ENCODE results near the gene PARD3.

PARD3 gene

GRCh38 chr10:34633374-34633773 lies 181.7 kb downstream of the PARD3 start:
- Histone ChIP-seq H3K4me3 (ENCODE audit: insufficient read depth, low read length, poor library complexity, severe bottlenecking) (no peak overlapping the region), H3K79me2 (ENCODE audit: insufficient read depth, low read length) (no peaks in the 10 kb centered on the region), H3K36me3 (ENCODE audit: low read length) (no peaks in the 10 kb centered on the region), H3K9me3 (ENCODE audit: insufficient read depth, low read length) (no peaks in the 10 kb centered on the region), H3F3A (ENCODE audit: insufficient read depth) (no peaks in the 10 kb centered on the region), H3K9me2 (replicated peaks; ENCODE audit: insufficient read depth, low read length) (no peaks in the 10 kb centered on the region), H4K20me1 (ENCODE audit: low read depth, low read length) (no peaks in the 10 kb centered on the region), H3K27ac (ENCODE audit: low read depth, low read length) (no peak overlapping the region), H2AFZ (ENCODE audit: low read depth, low read length, severe bottlenecking) (no peak overlapping the region), H3K9ac (ENCODE audit: low read length) (no peak overlapping the region), H3K4me2 (ENCODE audit: low read depth, low read length, poor library complexity, severe bottlenecking) (no peak overlapping the region), H3K27me3 (ENCODE audit: low read length) (no peaks in the 10 kb centered on the region)
- TF ChIP-seq CTCF (IDR thresholded peaks at IDR 0.05; ENCODE audit: insufficient read depth, low read length, poor library complexity, severe bottlenecking) (no peak), EZH2phosphoT487 (conservative IDR thresholded peaks at IDR 0.05; ENCODE audit: low read length) (no peak)

- no peaks in the 10 kb centered on the region for H3K79me2 ChIP-seq (ENCODE audit: insufficient read depth, low read length)
- H3K4me3 ChIP-seq (ENCODE audit: insufficient read depth, low read length, poor library complexity, severe bottlenecking), result no peak overlapping the region
- no peaks in the 10 kb centered on the region for H3K9me2 ChIP-seq (replicated peaks; ENCODE audit: insufficient read depth, low read length)
- no peaks in the 10 kb centered on the region for H3K36me3 ChIP-seq (ENCODE audit: low read length)
- H4K20me1 ChIP-seq (ENCODE audit: low read depth, low read length), result no peaks in the 10 kb centered on the region
- no peak overlapping the region for H3K4me2 ChIP-seq (ENCODE audit: low read depth, low read length, poor library complexity, severe bottlenecking)
- no peak overlapping the region for H3K27ac ChIP-seq (ENCODE audit: low read depth, low read length)
- H3K9me3 ChIP-seq (ENCODE audit: insufficient read depth, low read length), result no peaks in the 10 kb centered on the region
- TF ChIP-seq CTCF (IDR thresholded peaks at IDR 0.05; ENCODE audit: insufficient read depth, low read length, poor library complexity, severe bottlenecking), result no peak
- no peak for TF ChIP-seq EZH2phosphoT487 (conservative IDR thresholded peaks at IDR 0.05; ENCODE audit: low read length)
- no peaks in the 10 kb centered on the region for H3K27me3 ChIP-seq (ENCODE audit: low read length)
- no peaks in the 10 kb centered on the region for H3F3A ChIP-seq (ENCODE audit: insufficient read depth)
- H2AFZ ChIP-seq (ENCODE audit: low read depth, low read length, severe bottlenecking), result no peak overlapping the region
- no peak overlapping the region for H3K9ac ChIP-seq (ENCODE audit: low read length)
Measured at GRCh38 chr10:34629084-34629483, 186.0 kb downstream of the PARD3 start.

GRCh38 chr10:34628174-34628796 lies 186.8 kb downstream of the PARD3 start:
- Histone ChIP-seq H3K9me3 (ENCODE audit: insufficient read depth, low read length) (no peaks in the 10 kb centered on the region), H3K79me2 (ENCODE audit: insufficient read depth, low read length) (no peaks in the 10 kb centered on the region), H3F3A (ENCODE audit: insufficient read depth) (no peaks in the 10 kb centered on the region), H3K4me2 (ENCODE audit: low read depth, low read length, poor library complexity, severe bottlenecking) (no peak overlapping the region), H3K9me2 (replicated peaks; ENCODE audit: insufficient read depth, low read length) (no peaks in the 10 kb centered on the region), H2AFZ (ENCODE audit: low read depth, low read length, severe bottlenecking) (no peak overlapping the region), H3K9ac (ENCODE audit: low read length) (no peak overlapping the region), H4K20me1 (ENCODE audit: low read depth, low read length) (no peaks in the 10 kb centered on the region), H3K4me3 (ENCODE audit: insufficient read depth, low read length, poor library complexity, severe bottlenecking) (no peak overlapping the region), H3K27ac (ENCODE audit: low read depth, low read length) (no peak overlapping the region), H3K36me3 (ENCODE audit: low read length) (no peaks in the 10 kb centered on the region), H3K27me3 (ENCODE audit: low read length) (0 out of 2 replicates have a peak, but pooled peaks cover under 1% of the 10 kb centered on the region)
- TF ChIP-seq CTCF (IDR thresholded peaks at IDR 0.05; ENCODE audit: insufficient read depth, low read length, poor library complexity, severe bottlenecking), result no peak
- no peak for TF ChIP-seq EZH2phosphoT487 (conservative IDR thresholded peaks at IDR 0.05; ENCODE audit: low read length)
